ENCODE measurements around the gene CYFIP1.

- TF ChIP-seq EP300 (IDR thresholded peaks at IDR 0.05) (no peak), CTCF (IDR thresholded peaks at IDR 0.05) (no peak), POLR2A (IDR thresholded peaks at IDR 0.05; ENCODE audit: low read depth) (no peak), POLR2AphosphoS5 (IDR thresholded peaks at IDR 0.05) (no peak)
These were observed 86.3 kb downstream of the CYFIP1 start for GRCh38 chr15:22893881-22894280.
